ENCODE measurements around the gene ITLN1.

GRCh38 chr1:160916666-160917065 is 31.7 kb upstream of the ITLN1 start:
- TF ChIP-seq, protein P1, sequence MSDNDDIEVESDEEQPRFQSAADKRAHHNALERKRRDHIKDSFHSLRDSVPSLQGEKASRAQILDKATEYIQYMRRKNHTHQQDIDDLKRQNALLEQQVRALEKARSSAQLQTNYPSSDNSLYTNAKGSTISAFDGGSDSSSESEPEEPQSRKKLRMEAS (IDR thresholded peaks at IDR 0.05; ENCODE audit: insufficient read depth, insufficient read length): no peak
- TF ChIP-seq POLR2AphosphoS5 (IDR thresholded peaks at IDR 0.05; ENCODE audit: insufficient read depth, low read depth, low read length): no peak
- no peak for TF ChIP-seq CTCF (IDR thresholded peaks at IDR 0.05; ENCODE audit: extremely low read depth in 1 of 2, insufficient read depth in 1 of 2, low read depth in 1 of 2, low read length in 2 of 2)
- TF ChIP-seq MYC (IDR thresholded peaks at IDR 0.05; ENCODE audit: low read depth, low read length): no peak
